A549 (cell line): ENCODE results near the gene SLC39A11. TPM values are rescaled to one million over a fixed set of nuclear protein-coding genes. Genes with fewer than 3 reads are reported as not detected.
"Not testable (repeated sequence)": the region's sequence is repeated elsewhere in the genome, so short reads cannot be mapped to it uniquely, and the experiment has no call there.

Source experiments
- ATAC-seq, 2 experiments: fragments of 200-7000 bp in 1 of 2; fragments of >200 bp in 1 of 2; cut with Nextera tagmentation in 1 of 2; cut with Tn5 transposase in 1 of 2; 3 replicates each; pipeline versions ENCODE4 v1.8.0 to v1.9.1; 2018 to 2020; ENCODE audit warnings: mild to moderate bottlenecking in 1 of 2, moderate library complexity in 1 of 2
- CTCF ChIA-PET: fragments of 300-600 bp; sonication (Branson Sonifier 250); formaldehyde crosslinking; extraction: SDS; loops from one replicate; lab custom pipeline; 2021; ENCODE audit warnings: antibody characterized with exemption, inconsistent platforms; lab: Yijun Ruan, JAX
- POLR2A ChIA-PET: fragments of 350-600 bp; formaldehyde crosslinking; extraction: SDS; loops from one replicate; lab custom pipeline; 2021; ENCODE audit warnings: antibody characterized with exemption, inconsistent platforms; lab: Yijun Ruan, JAX
- DNase-seq, 2 experiments: peaks; one replicate each; pipeline versions ENCODE4 v3.0.0 to v3.0.0-alpha.2; 2011 to 2016; ENCODE audit warnings: low read depth in 1 of 2, low spot score in 1 of 2
- FAIRE-seq: peaks from 2 replicates; lab custom pipeline; 2011; peaks lifted over from hg19 to GRCh38; lab: Jason Lieb, UNC
- H3K27ac ChIP-seq, 2 experiments: fragments of >200 bp; sonication (Bioruptor Twin); formaldehyde crosslinking; 3 replicates each; pipeline ENCODE4 v1.5.1; 2016 to 2017
- H3K4me1 ChIP-seq: fragments of >200 bp; sonication (Bioruptor Twin); formaldehyde crosslinking; 3 replicates; pipeline ENCODE4 v1.6.1; 2016
- H3K4me2 ChIP-seq: fragments of >200 bp; sonication (Bioruptor Twin); formaldehyde crosslinking; 3 replicates; pipeline ENCODE4 v1.6.1; 2016
- H3K4me3 ChIP-seq: fragments of >200 bp; sonication (Bioruptor Twin); formaldehyde crosslinking; 3 replicates; pipeline ENCODE4 v1.5.1; 2016
- H3K9me3 ChIP-seq: fragments of >200 bp; sonication (Bioruptor Twin); formaldehyde crosslinking; 3 replicates; pipeline ENCODE4 v1.6.1; 2016
- BHLHE40 ChIP-seq: IDR thresholded peaks from 2 replicates; pipeline ENCODE4 v1.6.1; 2012; ENCODE audit warnings: low read depth, low read length, inconsistent platforms
- CHD2 ChIP-seq: fragments of 150-350 bp; IDR thresholded peaks from 2 replicates; pipeline ENCODE4 v1.6.1; 2014; ENCODE audit warnings: low read length; ENCODE audit not compliant: partially characterized antibody
- ELK1 ChIP-seq: fragments of 150-350 bp; IDR thresholded peaks from 2 replicates; pipeline ENCODE4 v1.6.1; 2014; ENCODE audit warnings: low read depth, mild to moderate bottlenecking, low read length
- FOSB ChIP-seq: fragments of 250-450 bp; sonication (Bioruptor Pico); IDR thresholded peaks from 2 replicates; pipeline ENCODE4 v1.5.0; 2020; ENCODE audit warnings: mild to moderate bottlenecking, moderate library complexity
- FOSL2 ChIP-seq, 2 experiments: fragments of 450-650 bp in 1 of 2; fragments of >200 bp in 1 of 2; sonication (Bioruptor Twin) in 1 of 2; formaldehyde crosslinking; IDR thresholded peaks; 2 replicates each; pipeline versions ENCODE4 v1.5.0 to v1.6.1; 2016 to 2020; ENCODE audit warnings: mild to moderate bottlenecking in 1 of 2, moderate library complexity in 1 of 2
- GATA3 ChIP-seq: IDR thresholded peaks from 2 replicates; pipeline ENCODE4 v1.6.1; 2012; ENCODE audit warnings: borderline replicate concordance
- HES2 ChIP-seq: fragments of >200 bp; sonication (Bioruptor Twin); formaldehyde crosslinking; IDR thresholded peaks from 2 replicates; pipeline ENCODE4 v1.6.1; 2016
- HOXB5 ChIP-seq: fragments of 250-450 bp; sonication (Bioruptor Pico); IDR thresholded peaks from 2 replicates; pipeline ENCODE4 v1.5.0; 2020; ENCODE audit warnings: mild to moderate bottlenecking, moderate library complexity
- JUN ChIP-seq, 2 experiments: fragments of >200 bp; sonication (Bioruptor Twin); formaldehyde crosslinking; IDR thresholded peaks; 2 replicates in 1 of 2; 3 replicates in 1 of 2; pipeline ENCODE4 v1.6.1; 2016 to 2017
- KDM1A ChIP-seq: fragments of 200-600 bp; sonication (generic); IDR thresholded peaks from 2 replicates; pipeline ENCODE4 v1.6.1; 2016; ENCODE audit warnings: low read depth, mild to moderate bottlenecking
- MYC ChIP-seq: IDR thresholded peaks from 2 replicates; pipeline ENCODE4 v1.6.1; 2012; ENCODE audit warnings: mild to moderate bottlenecking, inconsistent platforms, low read length, improper control_type of control experiment, borderline replicate concordance
- NFE2L2 ChIP-seq: fragments of 150-350 bp; conservative IDR thresholded peaks from 2 replicates; pipeline ENCODE4 v1.6.1; 2014; ENCODE audit warnings: low read length
- NR3C1 ChIP-seq: fragments of >200 bp; sonication (Bioruptor Twin); formaldehyde crosslinking; IDR thresholded peaks from 3 replicates; pipeline ENCODE4 v1.6.1; 2017
- PBX3 ChIP-seq: IDR thresholded peaks from 2 replicates; pipeline ENCODE4 v1.6.1; 2012
- RARB ChIP-seq: fragments of 250-450 bp; sonication (Bioruptor Pico); IDR thresholded peaks from 2 replicates; pipeline ENCODE4 v1.8.0; 2021; ENCODE audit warnings: mild to moderate bottlenecking, moderate library complexity
- REST ChIP-seq: fragments of 200-600 bp; sonication (generic); IDR thresholded peaks from 2 replicates; pipeline ENCODE4 v1.6.1; 2016; ENCODE audit warnings: antibody characterized with exemption, mild to moderate bottlenecking, moderate library complexity
- RFX5 ChIP-seq: fragments of 450-650 bp; IDR thresholded peaks from 2 replicates; pipeline ENCODE4 v1.7.1; 2014; ENCODE audit warnings: antibody characterized with exemption, mild to moderate bottlenecking, moderate library complexity
- RNF2 ChIP-seq: fragments of 200-600 bp; sonication (generic); IDR thresholded peaks from 2 replicates; pipeline ENCODE4 v1.6.1; 2016; ENCODE audit warnings: low read depth, mild to moderate bottlenecking, antibody characterized with exemption, moderate library complexity, borderline replicate concordance
- ZC3H11A ChIP-seq: fragments of 450-650 bp; IDR thresholded peaks from 2 replicates; pipeline ENCODE4 v1.6.1; 2014; ENCODE audit warnings: antibody characterized with exemption, mild to moderate bottlenecking
- ZSCAN20 ChIP-seq: fragments of 250-450 bp; sonication (Bioruptor Pico); IDR thresholded peaks from 2 replicates; pipeline ENCODE4 v1.8.0; 2022; ENCODE audit warnings: mild to moderate bottlenecking, moderate library complexity
- WGBS: methylation state at CpG from one replicate; pipeline ENCODE4 v1.1.6; 2017; ENCODE audit errors: missing lambda C conversion rate; 5-methylcytosine and 5-hydroxymethylcytosine counted together
- polyA plus RNA-seq, 4 experiments: library from polyadenylated mRNA; depleted of rRNA in 3 of 4; stranded (reverse); fragments of >200 nt; fragmentation: RNase III in 1 of 4; extraction: RNeasy Plus Mini Kit Qiagen cat#74134 plus additional on column Dnase treatment in 1 of 4; gene quantifications; 2 replicates in 3 of 4; 3 replicates in 1 of 4; pipeline ENCODE4 v1.2.3, GENCODE V29; 2011 to 2017

The SLC39A11 gene
- polyA plus RNA-seq, 2 of the 4 experiments (the other 2 are of a cell fraction) = 18.4 to 25.2 TPM

GRCh38 chr17:72937707-72938106, 154.8 kb downstream of the SLC39A11 start:
- CTCF ChIA-PET = interaction anchor here (1.1 to 3.0 kb wide), 5 partner anchors 13 to 219 kb away, joined by 3 to 14 read pairs (median 5); no protein-coding TSS in a partner anchor
- WGBS = 78% methylated on average over 5 of the region's 5 CpGs
- H3K4me3 ChIP-seq = no peak overlapping the region
- ATAC-seq = no peak; a peak in 1 of 6 replicates
- FAIRE-seq = no peak
- H3K4me1 ChIP-seq = no peaks in the 10 kb centered on the region
- no peaks in the 10 kb centered on the region for H3K9me3 ChIP-seq
- no peak overlapping the region for H3K4me2 ChIP-seq
- TF ChIP-seq JUN (IDR thresholded peaks at IDR 0.05) (no peak), FOSL2 (IDR thresholded peaks at IDR 0.05) (no peak), FOSL2 (CRISPR knock-in tag; IDR thresholded peaks at IDR 0.05) (no peak), FOSB (CRISPR knock-in tag) (no peak), BHLHE40 (no peak), ELK1 (no peak), ZC3H11A (no peak), PBX3 (no peak), HOXB5 (no peak), RNF2 (no peak), CHD2 (no peak), NFE2L2 (no peak), KDM1A (no peak), HES2 (no peak), NR3C1 (no peak), RARB (CRISPR knock-in tag) (no peak), ZSCAN20 (no peak), MYC (no peak), GATA3 (no peak), REST (no peak), RFX5 (no peak)
- H3K27ac ChIP-seq = no peak overlapping the region
- POLR2A ChIA-PET = no interaction called here
- DNase-seq = no peak

- H3K4me2 ChIP-seq, DNase-seq, H3K4me3 ChIP-seq, POLR2A ChIA-PET, H3K9me3 ChIP-seq, H3K4me1 ChIP-seq, FAIRE-seq, H3K27ac ChIP-seq: not testable (repeated sequence)
- 94% methylated on average over 8 of the region's 8 CpGs for WGBS
- ATAC-seq = peak in 1 of 2 experiments; percentile 19; a peak in 1 of 6 replicates
- CTCF ChIA-PET = interaction anchor here (1.0 to 3.0 kb wide), 6 partner anchors 13 to 219 kb away, joined by 3 to 14 read pairs (median 4); no protein-coding TSS in a partner anchor
These were observed 155.2 kb downstream of the SLC39A11 start for GRCh38 chr17:72937254-72937653.
